Ureter (tissue), 1 donor: ENCODE results near the gene RPL22L1. TPM values are rescaled to one million over a fixed set of nuclear protein-coding genes. Genes with fewer than 3 reads are reported as not detected.
"Not testable (repeated sequence)": the region's sequence is repeated elsewhere in the genome, so short reads cannot be mapped to it uniquely, and the experiment has no call there.

ENCODE experiments used
- DNase-seq: peaks from one replicate; pipeline ENCODE4 v3.0.0-alpha.2; 2020; ENCODE audit warnings: low spot score
- total RNA-seq: library from RNA; stranded (reverse); gene quantifications from one replicate; pipeline ENCODE4 v1.2.4, GENCODE V29; 2023
- donor health status: DM: yes; HTN: yes; CAD: no.

The RPL22L1 gene
- total RNA-seq, 1 donor from 2014 or later = 73.7 TPM

- DNase-seq = not testable (repeated sequence)
These were observed 8.7 kb upstream of the RPL22L1 start for GRCh38 chr3:170878688-170879087.

GRCh38 chr3:170877311-170877710 is 7.3 kb upstream of the RPL22L1 start:
- not testable (repeated sequence) for DNase-seq

- DNase-seq = no peak
These were observed 6.5 kb upstream of the RPL22L1 start for GRCh38 chr3:170876537-170876936.

- no peak for DNase-seq
These were observed 780 bp downstream of the RPL22L1 start for GRCh38 chr3:170869239-170869590.

GRCh38 chr3:170868577-170869238 is 1.3 kb downstream of the RPL22L1 start:
- DNase-seq = no peak

- DNase-seq = no peak
These were observed 2.7 kb downstream of the RPL22L1 start for GRCh38 chr3:170867143-170867937.

GRCh38 chr3:170866499-170866898 is 3.5 kb downstream of the RPL22L1 start:
- DNase-seq = no peak

GRCh38 chr3:170865209-170866094 is 4.5 kb downstream of the RPL22L1 start:
- DNase-seq = no peak

- no peak for DNase-seq
These were observed 5.3 kb downstream of the RPL22L1 start for GRCh38 chr3:170864525-170865208.

GRCh38 chr3:170863816-170864215 is 6.2 kb downstream of the RPL22L1 start:
- DNase-seq = no peak

- no peak for DNase-seq
These were observed 7.2 kb downstream of the RPL22L1 start for GRCh38 chr3:170862618-170863374.

GRCh38 chr3:170858599-170858998 is 11.4 kb downstream of the RPL22L1 start:
- no peak for DNase-seq

- DNase-seq = no peak
These were observed 17.7 kb downstream of the RPL22L1 start for GRCh38 chr3:170852324-170852723.

GRCh38 chr3:170848292-170848917 is 21.6 kb downstream of the RPL22L1 start:
- DNase-seq = no peak

GRCh38 chr3:170844377-170844776 is 25.6 kb downstream of the RPL22L1 start:
- DNase-seq = no peak

GRCh38 chr3:170840291-170840859 is 29.6 kb downstream of the RPL22L1 start:
- no peak for DNase-seq

- DNase-seq = no peak
These were observed 30.4 kb downstream of the RPL22L1 start for GRCh38 chr3:170839518-170840100.

- DNase-seq = no peak
These were observed 33.5 kb downstream of the RPL22L1 start for GRCh38 chr3:170836491-170836890.

GRCh38 chr3:170835336-170835735 is 34.7 kb downstream of the RPL22L1 start:
- no peak for DNase-seq

GRCh38 chr3:170830580-170830979 is 39.4 kb downstream of the RPL22L1 start:
- no peak for DNase-seq
